NCI-H2227 (cell line): Measurements from ENCODE around the gene PHYKPL.
"Not testable (repeated sequence)": the region's sequence is repeated elsewhere in the genome, so short reads cannot be mapped to it uniquely, and the experiment has no call there.

Experiments used
- DNase-seq: peaks from one replicate; lab custom pipeline; 2025; ENCODE audit not compliant: unreplicated experiment; lab: John Stamatoyannopoulos, UW

Gene PHYKPL

DNA sequence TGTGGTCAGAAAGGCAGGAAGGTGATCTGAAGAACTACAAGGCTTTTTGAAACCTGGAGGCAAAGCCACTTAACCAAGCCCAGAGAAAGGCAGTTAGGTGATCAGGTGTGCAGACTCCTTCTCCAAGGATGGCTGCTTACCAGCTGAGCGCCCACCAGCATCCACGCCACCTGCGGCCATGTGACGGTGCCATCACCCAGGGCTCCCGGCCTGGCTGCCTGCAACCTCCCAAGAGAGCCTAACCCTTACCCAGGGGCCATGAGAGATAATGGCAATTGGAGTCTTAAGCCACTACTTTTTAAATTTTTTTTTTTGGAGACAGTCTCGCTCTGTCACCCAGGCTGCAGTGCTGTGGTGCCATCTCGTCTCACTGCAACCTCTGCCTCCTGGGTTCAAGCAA lies 33.1 kb upstream of the PHYKPL start:
- no peak for DNase-seq

DNA sequence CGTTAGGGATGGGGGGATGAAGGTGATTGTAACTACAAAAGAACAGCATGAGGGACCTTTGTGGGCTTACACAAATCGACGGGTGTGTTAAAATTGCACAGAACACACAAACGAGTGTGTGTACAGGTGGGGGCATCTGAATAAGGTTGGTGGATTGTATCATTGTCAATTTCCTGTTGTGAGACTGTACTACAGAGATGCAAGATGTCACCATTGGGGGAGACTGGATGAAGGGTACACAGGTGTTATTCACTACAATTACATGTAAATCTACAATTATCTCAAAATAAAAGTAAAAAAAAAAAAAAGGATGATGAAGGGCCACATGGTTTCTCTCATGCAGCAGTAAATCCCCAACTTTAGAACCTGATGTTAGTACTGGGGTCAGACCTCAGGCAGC lies 31.4 kb upstream of the PHYKPL start:
- no peak for DNase-seq

DNA sequence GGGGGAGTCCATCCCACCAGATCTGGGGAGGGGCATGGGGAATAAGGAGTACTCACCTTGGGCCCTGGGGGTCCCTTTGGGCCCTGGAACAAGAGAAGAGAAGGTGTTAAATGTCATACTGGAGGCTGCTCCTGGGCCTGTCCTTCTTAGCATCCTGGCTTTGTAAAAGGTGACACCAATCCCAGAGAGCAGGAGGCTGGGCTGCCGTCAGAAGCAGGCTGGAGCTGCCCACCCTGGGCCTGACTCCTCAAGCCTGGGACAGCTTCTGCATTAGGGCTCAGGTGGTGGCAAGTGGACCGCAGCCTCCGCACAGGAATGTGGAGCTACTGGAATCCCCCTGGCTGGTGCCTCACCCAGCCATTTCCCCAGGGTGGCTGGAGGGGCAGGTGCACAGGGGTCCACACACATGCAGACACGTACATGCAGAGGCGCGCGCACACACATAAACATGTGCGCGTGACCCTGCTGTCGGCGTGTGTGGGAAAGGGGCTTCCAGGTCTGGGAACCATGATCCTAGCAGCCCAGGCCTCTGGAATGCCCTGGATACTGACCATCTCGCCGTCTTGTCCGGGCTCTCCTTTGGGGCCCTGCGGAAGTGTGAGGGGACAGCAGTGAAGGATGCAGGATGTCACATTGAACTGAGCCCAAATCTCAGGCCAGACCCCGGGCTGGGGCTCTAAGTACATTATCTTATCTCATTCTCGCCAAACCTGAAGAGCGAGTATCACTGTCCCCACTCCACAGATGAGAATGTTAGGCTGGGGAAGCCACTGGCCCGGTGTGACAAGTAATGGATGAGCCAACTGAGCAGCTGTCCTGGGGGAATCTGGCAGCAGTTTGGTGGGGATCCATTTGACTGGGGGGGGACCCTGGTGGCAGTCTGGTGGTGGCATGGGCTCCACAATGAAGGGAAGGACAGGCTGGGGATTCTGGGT lies 29.3 kb upstream of the PHYKPL start:
- no peak for DNase-seq

DNA sequence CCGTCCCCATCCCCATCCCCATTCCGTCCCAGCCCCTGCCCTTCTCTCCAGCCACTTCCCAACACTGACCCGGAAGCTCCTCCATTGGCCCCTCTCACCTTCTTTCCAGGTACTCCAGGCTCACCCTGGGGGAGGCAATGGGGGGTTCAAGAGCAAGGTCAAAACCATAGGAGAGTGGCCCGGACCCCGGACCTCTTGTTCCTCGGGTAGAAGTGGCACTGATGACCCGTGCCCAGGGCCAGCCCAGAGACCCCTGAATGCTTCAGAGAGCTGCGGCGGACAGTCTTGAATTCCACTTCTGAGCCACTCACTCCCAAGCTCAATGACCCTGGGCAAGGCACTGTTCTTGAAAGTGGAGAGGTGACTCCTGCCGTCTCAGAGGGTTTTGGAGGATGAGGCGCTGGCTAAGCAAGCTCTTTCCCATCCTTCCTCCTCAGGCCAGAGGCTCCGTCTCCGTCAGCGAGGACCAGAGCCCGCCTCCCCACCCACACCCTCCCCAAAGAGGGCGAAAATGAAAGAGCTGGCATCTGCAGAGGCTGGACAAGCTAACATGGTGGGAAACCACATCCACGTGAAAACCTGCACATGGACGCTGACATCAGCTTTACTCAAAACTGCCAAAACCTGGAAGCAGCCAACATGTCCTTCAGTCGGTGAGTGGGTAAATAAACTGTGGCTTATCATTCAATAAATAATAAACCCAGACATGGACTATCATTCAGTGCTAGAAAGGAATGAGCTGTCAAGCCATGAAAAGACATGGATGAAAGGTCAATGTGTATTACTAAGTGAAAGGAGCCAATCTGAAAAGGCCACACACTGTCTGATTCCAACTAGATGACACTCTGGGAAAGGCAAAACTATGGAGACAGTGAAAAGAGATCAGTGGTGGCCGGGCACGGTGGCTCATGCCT lies 27.3 kb upstream of the PHYKPL start:
- DNase-seq, result no peak

DNA sequence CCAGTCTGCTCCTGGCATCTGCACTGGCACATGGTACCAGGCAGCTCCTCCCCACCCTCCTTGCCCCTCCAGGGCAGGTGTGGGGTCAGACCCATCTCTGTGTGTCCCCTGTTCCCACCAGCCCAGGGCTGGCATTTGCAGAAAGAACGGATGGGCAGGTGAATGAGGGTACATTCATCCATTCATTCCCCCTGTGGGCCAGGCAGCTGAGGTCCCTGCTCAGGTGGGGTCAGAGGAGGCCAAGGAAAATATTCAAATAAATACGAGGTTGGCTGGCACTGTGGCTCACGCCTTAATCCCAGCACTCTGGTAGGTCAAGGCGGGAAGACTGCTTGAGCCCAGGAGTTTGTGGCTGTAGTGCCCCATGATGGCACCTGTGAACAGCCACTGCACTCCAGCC lies 25.0 kb upstream of the PHYKPL start:
- no peak for DNase-seq

DNA sequence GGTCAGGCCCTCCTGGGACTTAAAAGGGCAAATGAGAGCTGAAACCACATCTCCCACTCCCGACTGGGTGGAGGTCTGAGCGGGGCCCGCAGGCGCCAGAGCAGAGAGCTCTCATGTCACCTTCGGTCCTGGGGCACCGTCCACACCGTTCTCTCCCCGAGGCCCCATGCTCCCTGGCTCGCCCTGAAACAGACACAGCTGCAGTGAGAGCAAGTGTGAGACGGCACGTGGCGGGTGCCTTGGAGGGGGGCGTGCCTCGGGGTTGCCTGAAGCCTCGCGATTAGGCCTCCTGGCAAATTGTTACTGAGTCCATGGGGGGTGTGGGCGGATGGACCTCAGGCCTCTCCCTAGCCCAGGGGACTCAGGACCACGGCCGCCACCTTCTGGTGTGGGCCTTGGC lies 24.1 kb upstream of the PHYKPL start:
- no peak for DNase-seq

DNA sequence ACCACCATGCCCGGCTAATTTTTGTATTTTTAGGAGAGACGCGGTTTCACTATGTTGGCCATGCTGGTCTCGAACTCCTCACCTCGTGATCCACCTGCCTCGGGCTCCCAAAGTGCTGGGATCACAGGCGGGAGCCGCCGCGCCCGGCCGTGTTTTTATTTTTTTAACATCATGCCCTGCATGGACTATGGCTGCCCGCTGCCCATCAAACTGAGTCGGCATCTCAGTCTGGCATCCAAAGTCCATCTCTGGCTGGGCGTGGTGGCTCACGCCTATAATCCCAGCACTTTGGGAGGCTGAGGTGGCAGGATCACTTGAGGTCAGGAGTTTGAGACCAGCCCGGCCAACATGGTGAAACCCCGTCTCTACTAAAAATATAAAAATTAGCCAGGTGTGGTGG lies 21.0 kb upstream of the PHYKPL start:
- not testable (repeated sequence) for DNase-seq

DNA sequence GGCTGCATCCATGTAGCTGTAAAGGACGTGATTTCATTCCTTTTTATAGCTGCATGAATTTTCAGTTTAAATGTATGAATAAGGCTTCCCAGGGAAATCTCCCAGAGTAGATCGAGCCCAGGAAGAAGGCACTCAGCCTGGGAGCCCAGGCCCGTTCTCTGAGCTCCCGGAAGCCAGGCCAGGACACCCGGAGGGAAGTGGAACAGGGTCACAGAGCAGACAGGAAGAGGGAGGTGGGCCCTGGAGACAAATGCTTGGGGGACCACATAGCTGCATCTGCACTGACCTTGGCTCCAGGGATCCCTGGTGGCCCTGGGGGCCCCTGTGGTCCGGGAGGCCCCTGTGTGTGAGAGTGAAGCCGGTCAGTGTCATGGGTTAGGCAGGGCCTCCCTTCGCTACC lies 19.7 kb upstream of the PHYKPL start:
- no peak for DNase-seq

DNA sequence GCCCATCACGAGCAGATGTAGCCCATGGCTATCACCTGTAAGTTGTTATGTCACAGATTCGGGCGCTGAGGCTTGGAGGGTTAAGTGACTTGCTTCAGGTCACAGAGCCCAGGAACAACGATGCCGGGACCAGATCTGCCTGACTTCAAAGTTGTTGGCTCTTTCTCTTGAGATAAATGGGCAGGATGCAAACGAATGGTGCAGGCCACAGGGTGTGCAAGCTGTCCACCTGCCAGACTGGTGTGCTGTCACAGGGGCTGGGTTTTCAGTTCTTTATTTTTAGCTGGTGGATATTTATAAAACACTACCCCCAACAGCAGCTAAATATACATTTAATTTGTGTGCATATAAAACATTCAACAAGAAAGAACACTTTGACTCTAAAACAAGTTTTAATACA lies 17.7 kb upstream of the PHYKPL start:
- DNase-seq, result no peak

DNA sequence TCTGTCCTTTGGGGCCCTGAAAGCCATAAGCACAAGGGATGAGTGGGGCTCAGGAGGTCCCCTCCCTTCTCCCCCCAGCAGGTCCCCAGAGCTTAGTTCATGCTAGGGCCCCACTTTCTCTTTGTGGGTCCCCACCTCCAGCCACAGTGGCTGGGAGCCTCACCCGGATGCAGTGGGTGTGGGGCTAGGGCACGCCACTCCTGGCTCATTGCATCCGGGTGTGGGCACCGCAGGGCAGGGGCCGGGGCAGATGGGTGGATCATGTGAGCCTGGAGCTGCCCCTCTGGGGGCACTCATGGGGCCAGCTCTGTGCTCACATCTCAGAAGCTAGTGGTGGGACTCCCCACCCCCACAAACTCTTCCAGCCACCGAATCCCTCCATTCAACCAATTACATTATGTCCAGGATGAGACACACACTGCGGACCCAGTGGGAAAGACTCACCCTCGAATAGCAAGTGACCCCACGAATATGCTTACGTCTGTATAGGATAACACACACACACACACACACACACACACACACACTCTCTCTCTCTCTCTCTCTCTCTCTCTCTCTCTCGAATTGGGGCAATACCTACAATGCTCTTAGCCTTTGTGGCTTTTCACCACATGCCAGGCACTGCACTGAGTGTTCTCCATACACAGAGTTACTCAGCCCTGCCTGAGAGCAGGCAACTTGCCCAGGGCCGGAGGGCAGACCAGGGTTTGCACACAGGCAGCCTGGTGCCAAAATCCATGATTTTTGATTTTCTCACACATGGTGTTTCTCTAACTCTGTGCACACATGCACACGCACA lies 16.8 kb upstream of the PHYKPL start:
- DNase-seq, result no peak

DNA sequence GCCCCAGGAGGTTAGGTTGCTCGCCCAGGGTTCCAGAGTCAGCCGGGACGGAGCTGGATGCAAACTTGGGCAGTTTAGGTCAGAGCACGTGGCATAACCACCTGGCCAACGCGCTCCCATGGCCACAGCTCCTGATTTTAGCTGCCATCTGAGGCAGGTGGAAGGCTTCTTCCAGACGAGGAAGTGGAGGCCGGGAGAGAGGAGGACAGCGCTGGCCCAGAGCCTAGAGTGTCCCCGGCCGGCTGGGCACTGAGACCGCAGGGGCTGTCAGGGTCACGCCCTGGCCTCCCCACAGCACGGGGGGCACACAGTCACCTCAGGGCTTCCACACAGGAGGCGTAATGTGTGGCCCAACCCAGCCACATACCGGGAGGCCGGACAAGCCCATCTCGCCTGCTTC lies 16.1 kb upstream of the PHYKPL start:
- no peak for DNase-seq

DNA sequence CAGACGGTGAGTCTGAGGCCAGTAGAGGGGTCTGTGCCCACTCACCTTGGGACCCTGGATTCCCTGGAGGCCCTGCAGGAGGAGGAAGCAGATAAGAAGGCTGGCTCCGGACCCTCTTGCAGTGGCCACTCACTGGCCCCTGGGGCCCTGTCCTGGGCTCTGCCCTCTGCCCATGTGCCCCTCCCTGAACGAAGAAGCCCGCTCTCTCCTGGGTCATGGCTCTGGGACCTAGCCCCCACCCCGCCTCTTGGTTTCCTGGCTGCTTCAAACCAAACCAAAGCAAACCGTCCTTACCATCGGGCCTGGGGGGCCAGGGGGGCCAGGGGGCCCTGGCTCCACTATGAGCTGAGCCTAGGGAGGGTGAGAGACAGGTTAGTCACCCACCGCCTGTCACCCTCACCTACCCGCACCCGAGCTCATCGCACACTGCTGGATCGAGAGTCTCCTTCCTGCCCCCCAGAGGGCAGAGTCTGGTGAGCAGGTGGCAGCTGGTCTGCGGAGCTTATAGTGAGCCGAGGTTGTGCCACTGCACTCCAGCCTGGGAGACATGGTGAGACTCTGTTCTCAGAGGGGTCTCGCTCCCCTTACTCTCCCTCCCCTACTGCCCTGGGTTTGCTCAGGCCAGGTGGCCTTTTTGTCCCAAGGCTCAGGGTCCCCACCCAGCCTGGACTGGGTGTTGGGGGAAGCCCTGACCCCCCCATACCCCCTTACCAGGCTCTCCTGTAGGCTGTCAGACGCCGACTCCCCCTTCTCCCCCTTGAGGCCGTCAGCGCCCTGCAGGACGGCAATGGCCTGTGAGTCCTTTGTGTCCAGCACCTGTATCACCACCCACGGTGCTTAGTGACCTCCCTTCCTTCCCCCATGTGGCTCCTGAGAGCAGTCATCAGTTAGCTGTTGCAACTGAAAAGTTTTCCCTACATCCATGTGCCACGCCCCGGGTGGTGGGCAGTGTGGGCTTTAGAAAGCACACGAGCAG lies 15.2 kb upstream of the PHYKPL start:
- no peak for DNase-seq

DNA sequence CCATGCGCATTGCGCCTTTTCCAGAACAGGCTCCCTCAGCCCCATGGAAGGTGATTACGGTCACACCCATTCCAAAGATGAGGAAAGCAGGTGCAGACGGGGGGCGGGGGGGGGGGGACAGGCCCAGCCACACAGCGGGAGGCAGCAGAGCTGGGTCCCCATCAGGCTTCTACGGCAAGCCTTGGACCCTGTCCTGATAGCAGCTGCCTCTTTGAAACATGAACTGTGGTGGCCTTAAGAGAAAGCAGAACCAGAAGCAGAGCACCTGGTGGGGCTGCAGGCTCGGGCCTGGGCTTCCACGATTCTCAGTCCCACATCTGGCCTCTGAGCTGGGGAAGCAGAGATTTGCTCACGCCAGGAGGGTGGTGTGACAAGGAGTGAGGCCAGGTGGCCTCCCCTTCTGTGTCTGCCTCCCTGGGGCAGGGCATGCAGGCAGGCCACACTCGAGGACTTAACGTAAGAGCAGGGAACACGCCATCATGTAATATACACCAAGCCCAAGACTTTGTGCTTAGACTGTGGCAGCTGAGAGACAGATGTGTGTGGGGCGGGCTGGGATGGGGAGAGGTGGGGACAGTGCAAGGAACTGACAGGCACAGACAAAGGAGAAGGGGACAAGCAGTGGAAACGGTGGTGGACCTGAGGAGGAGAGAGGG lies 14.2 kb upstream of the PHYKPL start:
- DNase-seq, result no peak

DNA sequence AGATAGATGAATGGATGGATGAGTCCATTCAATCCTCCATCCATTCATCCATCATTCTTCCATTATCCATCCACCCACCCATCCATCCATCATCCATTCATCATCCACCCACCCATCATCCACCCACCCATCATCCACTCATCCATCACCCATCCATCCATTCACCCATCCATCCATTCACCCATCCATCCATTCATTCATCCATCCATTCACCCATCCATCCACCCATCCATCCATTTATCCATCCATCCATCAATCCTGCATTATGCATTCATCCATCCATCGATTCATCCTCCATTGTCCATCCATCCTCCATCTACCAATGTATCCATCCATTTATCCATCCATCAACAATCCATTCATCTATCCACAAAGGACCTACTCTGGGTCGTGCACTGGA lies 12.8 kb upstream of the PHYKPL start:
- DNase-seq, result no peak

DNA sequence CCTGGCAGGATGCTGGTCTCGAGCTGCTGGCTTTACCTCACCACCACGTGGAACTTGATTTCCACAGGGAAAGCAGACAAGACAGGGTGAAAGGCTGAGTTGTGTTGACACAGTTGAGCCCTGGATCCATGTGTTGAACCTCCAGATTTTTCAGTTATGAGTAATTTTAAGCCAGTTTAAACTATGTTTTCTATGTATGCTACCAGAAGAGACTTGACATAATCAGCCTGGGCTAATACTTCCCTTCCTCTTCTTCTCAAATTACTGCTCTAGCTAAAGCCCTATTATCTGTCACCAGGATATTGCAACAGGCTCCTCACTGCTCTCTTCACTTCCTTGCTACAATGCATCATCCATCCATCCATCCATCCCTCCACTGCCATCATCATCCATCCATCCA lies 12.0 kb upstream of the PHYKPL start:
- no peak for DNase-seq

DNA sequence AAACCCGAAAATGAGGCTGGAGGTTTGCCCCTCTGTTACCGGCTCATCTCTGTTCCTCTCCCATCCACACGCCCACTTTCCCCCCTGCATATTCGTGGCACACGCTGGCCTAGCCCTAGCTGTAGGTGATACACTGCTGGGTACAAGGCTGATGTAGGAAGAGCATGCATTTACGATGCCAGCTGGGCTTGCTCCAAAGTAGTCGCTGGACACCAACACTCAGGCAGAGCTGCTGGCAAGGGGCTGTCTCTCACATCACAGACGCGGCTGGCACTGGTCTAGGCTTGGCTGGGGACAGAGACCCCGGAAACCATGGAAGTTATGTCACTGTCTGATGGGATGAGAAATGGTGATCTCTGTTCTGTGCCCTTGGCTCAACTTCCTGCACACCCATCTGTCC lies 9.8 kb upstream of the PHYKPL start:
- no peak for DNase-seq

DNA sequence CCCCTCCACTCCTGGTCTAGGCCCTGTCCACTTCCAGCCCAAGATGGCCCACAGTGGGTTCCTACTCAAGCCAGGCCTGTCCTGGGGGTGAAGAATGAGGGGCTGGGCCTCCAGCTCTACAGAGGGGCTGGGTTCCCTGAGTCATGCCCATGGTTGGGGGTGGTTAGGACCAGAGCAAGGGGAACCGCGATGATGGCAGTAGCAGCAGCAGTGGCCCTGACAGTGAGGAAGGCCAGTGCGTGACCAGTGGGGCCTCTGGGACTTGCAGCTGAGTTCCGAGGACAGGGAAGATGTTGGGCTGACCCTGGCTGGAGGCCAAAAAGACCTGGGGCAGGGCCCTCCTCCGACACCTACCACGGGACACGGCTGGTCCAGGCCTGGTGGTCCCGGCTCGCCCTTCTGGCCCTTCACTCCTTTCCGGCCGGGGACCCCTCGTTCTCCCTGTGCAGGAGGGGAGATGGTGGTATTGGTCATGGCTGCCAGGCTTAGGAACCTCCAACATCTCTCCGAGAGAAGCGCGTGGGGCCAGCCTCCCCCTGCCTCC lies 9.2 kb upstream of the PHYKPL start:
- no peak for DNase-seq

DNA sequence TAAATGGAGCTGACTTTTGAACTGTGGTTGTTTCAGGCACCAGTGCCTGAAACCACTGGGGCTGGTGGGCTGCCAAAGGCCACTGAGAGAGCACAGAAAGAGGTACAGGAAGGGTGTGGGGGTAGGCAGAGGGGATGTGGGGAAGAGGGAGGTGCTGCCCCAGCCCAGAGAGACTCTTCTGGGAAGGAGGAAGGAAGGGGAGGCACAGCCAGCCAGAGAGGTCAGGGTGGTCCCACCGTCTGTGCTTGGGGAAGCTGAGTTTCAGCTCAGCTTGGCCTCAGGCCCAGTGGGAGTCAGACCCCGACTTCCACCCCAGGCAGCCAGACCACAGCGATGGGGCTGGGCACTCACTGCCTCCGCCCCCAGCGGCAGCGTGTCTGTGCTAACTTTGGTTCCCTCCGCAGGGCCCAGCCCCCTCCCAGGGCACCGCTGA lies 8.6 kb upstream of the PHYKPL start:
- DNase-seq, result no peak

DNA sequence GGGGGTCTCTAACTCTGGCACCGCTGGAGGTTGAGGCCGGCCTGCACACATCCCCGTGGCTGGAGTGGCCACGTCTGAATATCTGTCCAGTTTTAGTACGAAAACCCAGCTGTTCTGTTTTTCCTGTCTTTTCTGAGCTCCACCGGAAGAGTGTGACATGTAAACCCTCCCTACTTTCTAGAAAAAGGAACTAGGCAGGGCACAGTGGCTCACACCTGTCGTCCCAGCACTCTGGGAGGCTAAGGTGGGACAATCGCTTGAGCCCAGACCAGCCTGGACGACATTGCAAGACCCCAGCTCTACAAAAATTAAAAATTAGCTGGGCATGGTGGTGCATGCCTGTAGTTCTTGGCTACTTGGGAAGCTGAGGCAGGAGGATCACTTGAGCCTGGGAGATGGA lies 8.2 kb upstream of the PHYKPL start:
- DNase-seq, result no peak
